B cell (primary cell): Measurements from ENCODE around the gene TAF6. TPM values are rescaled to one million over a fixed set of nuclear protein-coding genes. Genes with fewer than 3 reads are reported as not detected.
A peak's percentile ranks its signal among the peaks of the same experiment; 100 is the strongest.

Experiments
- ATAC-seq: fragments of 200-7000 bp; cut with Tn5 transposase; one replicate; pipeline ENCODE4 v1.10.0; 2021; ENCODE audit warnings: low read depth, mild to moderate bottlenecking, moderate number of reproducible peaks, moderate library complexity
- CTCF ChIA-PET: fragments of 350-600 bp; sonication (Branson Sonifier 250); formaldehyde crosslinking; loops from one replicate; lab custom pipeline; 2021; ENCODE audit warnings: antibody characterized with exemption, inconsistent platforms; lab: Charles Lee
- POLR2A ChIA-PET: fragments of 350-600 bp; sonication (Branson Sonifier 250); formaldehyde crosslinking; loops from one replicate; lab custom pipeline; 2021; ENCODE audit warnings: antibody characterized with exemption; lab: Charles Lee
- DNase-seq: peaks from one replicate; pipeline ENCODE4 v3.0.0; 2013
- H2AFZ ChIP-seq: 2 replicates; pipeline ENCODE4 v1.6.1; 2012; ENCODE audit warnings: mild to moderate bottlenecking, low read depth, low read length; ENCODE audit not compliant: insufficient read depth, poor library complexity, severe bottlenecking
- H3K27ac ChIP-seq, 2 donors: 1 replicate in 1 of 2; 2 replicates in 1 of 2; pipeline ENCODE4 v1.5.1; 2012 to 2013; ENCODE audit warnings: low read length in 2 of 2, mild to moderate bottlenecking in 2 of 2, moderate library complexity in 1 of 2
- H3K27me3 ChIP-seq, 4 experiments: fragments of 200-600 bp in 1 of 4; sonication (generic) in 1 of 4; replicated peaks in 1 of 4; 1 replicate in 2 of 4; 2 replicates in 2 of 4; pipeline versions ENCODE4 v1.6.1 to v1.7.0; 2013 to 2016; ENCODE audit warnings: low read length in 3 of 4, mild to moderate bottlenecking in 2 of 4, mixed read lengths in 1 of 4, moderate library complexity in 1 of 4; ENCODE audit not compliant: insufficient read depth in 4 of 4, control insufficient read depth in 3 of 4; ENCODE audit errors: control extremely low read depth in 1 of 4
- H3K36me3 ChIP-seq, 2 experiments: replicated peaks in 1 of 2; 1 replicate in 1 of 2; 2 replicates in 1 of 2; pipeline versions ENCODE4 v1.6.1 to v1.7.1; 2013; ENCODE audit warnings: low read length in 1 of 2; ENCODE audit not compliant: insufficient read depth in 2 of 2, control insufficient read depth in 1 of 2; ENCODE audit errors: control extremely low read depth in 1 of 2, extremely low read depth in 1 of 2
- H3K4me1 ChIP-seq, 2 donors: fragments of 200-600 bp in 1 of 2; sonication (generic) in 1 of 2; 1 replicate in 1 of 2; 2 replicates in 1 of 2; pipeline versions ENCODE4 v1.5.1 to v1.6.1; 2013 to 2017; ENCODE audit warnings: low read length in 2 of 2; ENCODE audit not compliant: control insufficient read depth in 2 of 2, insufficient read depth in 2 of 2
- H3K4me2 ChIP-seq: replicated peaks from 2 replicates; pipeline ENCODE3; 2012; ENCODE audit warnings: mild to moderate bottlenecking, low read depth, low read length; ENCODE audit not compliant: poor library complexity, severe bottlenecking
- H3K4me3 ChIP-seq, 5 experiments: fragments of 200-600 bp in 1 of 5; sonication (generic) in 1 of 5; 1 replicate in 3 of 5; 2 replicates in 2 of 5; pipeline versions ENCODE4 v1.5.1 to v1.7.0; 2011 to 2016; ENCODE audit warnings: low read length in 4 of 5, mild to moderate bottlenecking in 4 of 5, low read depth in 2 of 5, control low read depth in 1 of 5, moderate library complexity in 1 of 5; ENCODE audit not compliant: insufficient read depth in 1 of 5; ENCODE audit errors: control extremely low read depth in 1 of 5, extremely low read depth in 1 of 5
- H3K79me2 ChIP-seq: fragments of 200-600 bp; sonication (generic); one replicate; pipeline ENCODE4 v1.6.0; 2016; ENCODE audit warnings: low read length; ENCODE audit not compliant: control insufficient read depth, insufficient read depth
- H3K9ac ChIP-seq: fragments of 200-600 bp; sonication (generic); 2 replicates; pipeline ENCODE4 v1.6.1; 2017; ENCODE audit warnings: mild to moderate bottlenecking, low read length, moderate library complexity
- H3K9me3 ChIP-seq, 3 donors: one replicate each; pipeline versions ENCODE4 v1.6.1 to v1.7.1; 2013; ENCODE audit warnings: low read length in 2 of 3; ENCODE audit not compliant: control insufficient read depth in 2 of 3, insufficient read depth in 1 of 3; ENCODE audit errors: control extremely low read depth in 1 of 3
- H4K20me1 ChIP-seq: 2 replicates; pipeline ENCODE4 v1.6.0; 2012; ENCODE audit warnings: mild to moderate bottlenecking, low read length; ENCODE audit not compliant: insufficient read depth, control insufficient read depth, poor library complexity, severe bottlenecking
- H3K27ac Mint-ChIP-seq: one replicate; pipeline ENCODE4 v1.8.0; 2021; ENCODE audit warnings: mixed read lengths
- H3K27me3 Mint-ChIP-seq: one replicate; pipeline ENCODE4 v1.8.0; 2021; ENCODE audit warnings: mixed read lengths
- H3K4me1 Mint-ChIP-seq: one replicate; pipeline ENCODE4 v1.8.0; 2021; ENCODE audit warnings: mixed read lengths
- H3K4me3 Mint-ChIP-seq: one replicate; pipeline ENCODE4 v1.8.0; 2021; ENCODE audit warnings: mixed read lengths
- H3K9me3 Mint-ChIP-seq: one replicate; pipeline ENCODE4 v1.8.0; 2022; ENCODE audit warnings: mixed read lengths; ENCODE audit not compliant: insufficient read depth
- EZH2 ChIP-seq: IDR thresholded peaks from 2 replicates; pipeline ENCODE4 v1.6.1; 2012; ENCODE audit warnings: borderline replicate concordance, low read depth, mild to moderate bottlenecking, moderate library complexity, low read length; ENCODE audit not compliant: insufficient read depth, poor library complexity, severe bottlenecking
- WGBS: methylation state at CpG from one replicate; pipeline ENCODE4 v1.1.5; 2013; ENCODE audit warnings: missing lambda C conversion rate; ENCODE audit not compliant: insufficient coverage; 5-methylcytosine and 5-hydroxymethylcytosine counted together
- intact Hi-C: fragments of 100-400 bp; cut with micrococcal nuclease; formaldehyde crosslinking; loops from one replicate; pipeline ENCODE4 v1.10.0; 2022
- polyA plus RNA-seq: library from polyadenylated mRNA; depleted of rRNA; stranded (reverse); fragments of >200 nt; gene quantifications from 2 replicates; pipeline ENCODE4 v1.2.3, GENCODE V29; 2012
- total RNA-seq, 2 donors: library from RNA; stranded (reverse); fragments of 120-200 nt in 1 of 2; gene quantifications; 1 replicate in 1 of 2; 2 replicates in 1 of 2; pipeline versions ENCODE4 v1.2.3 to v1.2.4, GENCODE V29; 2013 to 2022
- TF ChIP-seq, protein P1 (sequence below): fragments of 200-600 bp; IDR thresholded peaks from one replicate; pipeline ENCODE4 v1.8.0; 2022; ENCODE audit warnings: antibody characterized with exemption, mild to moderate bottlenecking

Gene TAF6
- total and polyA plus RNA-seq, 2 donors (not counting 1 experiment from before 2014, with no cell fraction given): 48.3 to 65.8 TPM

DNA sequence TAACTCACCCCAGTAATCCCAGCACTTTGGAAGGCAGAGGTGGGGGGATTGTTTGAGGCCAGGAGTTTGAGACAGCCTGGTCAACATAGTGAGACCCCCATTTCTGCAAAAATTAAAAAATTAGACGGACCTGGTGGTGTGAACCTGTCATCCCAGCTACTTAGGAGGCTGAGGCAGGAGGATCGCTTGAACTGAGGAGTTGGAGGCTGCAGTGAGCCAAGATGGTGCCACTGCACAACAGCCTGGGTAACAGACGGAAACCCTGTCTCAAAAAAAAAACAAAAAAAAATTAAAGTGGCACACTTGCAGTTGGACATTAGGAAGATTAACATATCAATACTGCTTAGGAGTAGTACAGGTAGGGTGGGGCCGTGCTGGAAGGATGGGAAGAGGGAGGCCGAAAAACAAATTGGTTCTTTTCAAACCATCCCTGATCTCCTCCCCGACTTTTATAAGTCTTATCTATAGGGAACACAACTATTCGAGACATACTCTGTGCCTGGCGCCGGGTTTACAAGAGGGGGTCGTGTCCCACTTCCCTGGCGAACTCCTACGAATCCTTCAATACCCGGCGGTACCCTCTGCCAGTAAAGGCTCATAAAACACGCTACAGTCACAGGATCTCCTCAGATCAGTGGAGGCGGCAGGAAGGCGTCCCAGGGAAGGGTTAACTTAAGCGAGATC lies 628 bp downstream of the TAF6 start:
- peak overlapping the region; percentile 67 to 94 (median 92) for H3K4me3 ChIP-seq
- peak overlapping the region; percentile 97 for H3K4me2 ChIP-seq
- CTCF ChIA-PET: no interaction called here
- POLR2A ChIA-PET: interaction anchor here (0.7 kb wide), 1 partner anchor 20 kb away, joined by 5 read pairs; no protein-coding TSS in a partner anchor
- no peaks in the 10 kb centered on the region for H3K9me3 Mint-ChIP-seq
- H3K9ac ChIP-seq: peak overlapping the region; percentile 93
- peaks cover 14 to 20% of the 10 kb centered on the region in 2 donors for H3K4me1 ChIP-seq
- DNase-seq: no peak
- peak overlapping the region; percentile 96 for H2AFZ ChIP-seq
- H3K9me3 ChIP-seq: no peaks in the 10 kb centered on the region
- H3K4me3 Mint-ChIP-seq: peak overlapping the region; percentile 98
- H3K27ac ChIP-seq: peak overlapping the region; percentile 93 to 97
- H3K4me1 Mint-ChIP-seq: peaks cover 28% of the 10 kb centered on the region
- H3K27me3 Mint-ChIP-seq: no peaks in the 10 kb centered on the region
- H3K27ac Mint-ChIP-seq: peak overlapping the region; percentile 95
- peaks cover 27% of the 10 kb centered on the region for H3K79me2 ChIP-seq
- intact Hi-C loops: loop anchor here (1.0 kb wide), 3 partner anchors 9 to 36 kb away; partner anchors contain the start of genes AP4M1 and MCM7
- 16% methylated on average over 12 of the region's 18 CpGs for WGBS
- TF ChIP-seq, protein P1, sequence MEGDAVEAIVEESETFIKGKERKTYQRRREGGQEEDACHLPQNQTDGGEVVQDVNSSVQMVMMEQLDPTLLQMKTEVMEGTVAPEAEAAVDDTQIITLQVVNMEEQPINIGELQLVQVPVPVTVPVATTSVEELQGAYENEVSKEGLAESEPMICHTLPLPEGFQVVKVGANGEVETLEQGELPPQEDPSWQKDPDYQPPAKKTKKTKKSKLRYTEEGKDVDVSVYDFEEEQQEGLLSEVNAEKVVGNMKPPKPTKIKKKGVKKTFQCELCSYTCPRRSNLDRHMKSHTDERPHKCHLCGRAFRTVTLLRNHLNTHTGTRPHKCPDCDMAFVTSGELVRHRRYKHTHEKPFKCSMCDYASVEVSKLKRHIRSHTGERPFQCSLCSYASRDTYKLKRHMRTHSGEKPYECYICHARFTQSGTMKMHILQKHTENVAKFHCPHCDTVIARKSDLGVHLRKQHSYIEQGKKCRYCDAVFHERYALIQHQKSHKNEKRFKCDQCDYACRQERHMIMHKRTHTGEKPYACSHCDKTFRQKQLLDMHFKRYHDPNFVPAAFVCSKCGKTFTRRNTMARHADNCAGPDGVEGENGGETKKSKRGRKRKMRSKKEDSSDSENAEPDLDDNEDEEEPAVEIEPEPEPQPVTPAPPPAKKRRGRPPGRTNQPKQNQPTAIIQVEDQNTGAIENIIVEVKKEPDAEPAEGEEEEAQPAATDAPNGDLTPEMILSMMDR: no peak
- TF ChIP-seq EZH2: no peak
- ATAC-seq: no peak
- no peaks in the 10 kb centered on the region for H4K20me1 ChIP-seq
- no peaks in the 10 kb centered on the region for H3K27me3 ChIP-seq
- peaks cover 0 to 5% of the 10 kb centered on the region in 2 experiments for H3K36me3 ChIP-seq

DNA sequence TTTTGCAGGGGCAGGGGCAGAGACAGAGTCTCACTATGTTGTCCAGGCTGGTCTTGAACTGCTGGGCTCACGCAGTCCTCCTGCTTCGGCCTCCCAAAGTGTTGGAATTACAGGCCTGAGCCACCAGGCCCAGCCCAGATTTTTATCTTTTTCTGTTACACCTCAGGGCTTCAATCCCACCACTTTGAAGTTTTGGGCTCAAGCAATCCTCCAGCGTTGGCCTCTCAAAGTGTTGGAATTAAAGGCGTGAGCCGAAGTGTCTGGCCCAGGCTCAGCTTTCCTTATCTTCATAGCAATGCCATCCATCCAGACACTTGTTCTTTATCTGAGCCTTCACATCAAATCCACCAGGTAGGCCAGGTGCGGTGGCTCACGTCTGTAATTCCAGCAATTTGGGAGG lies 4.1 kb downstream of the TAF6 start:
- H3K4me2 ChIP-seq: no peak overlapping the region
- CTCF ChIA-PET: no interaction called here
- peaks cover 0 to 30% of the 10 kb centered on the region in 2 experiments for H3K36me3 ChIP-seq
- intact Hi-C loops: no loop called here
- H3K79me2 ChIP-seq: peaks cover 18% of the 10 kb centered on the region
- no peaks in the 10 kb centered on the region for H4K20me1 ChIP-seq
- no peak overlapping the region for H2AFZ ChIP-seq
- WGBS: 96% methylated on average over 5 of the region's 7 CpGs
- no peaks in the 10 kb centered on the region for H3K9me3 Mint-ChIP-seq
- DNase-seq (no peak), ATAC-seq (no peak)
- H3K4me1 ChIP-seq: peaks cover 7 to 13% of the 10 kb centered on the region in 2 donors
- H3K9ac ChIP-seq: no peak overlapping the region
- H3K27me3 ChIP-seq: no peaks in the 10 kb centered on the region
- no peak overlapping the region for H3K27ac Mint-ChIP-seq
- no peak overlapping the region for H3K4me3 Mint-ChIP-seq
- peaks cover 18% of the 10 kb centered on the region for H3K4me1 Mint-ChIP-seq
- H3K27me3 Mint-ChIP-seq: no peaks in the 10 kb centered on the region
- no peaks in the 10 kb centered on the region for H3K9me3 ChIP-seq
- POLR2A ChIA-PET: no interaction called here
- H3K4me3 ChIP-seq: no peak overlapping the region
- H3K27ac ChIP-seq: no peak overlapping the region
- TF ChIP-seq EZH2: no peak
- TF ChIP-seq, protein P1: no peak
